GM15510 (cell line): Measurements from ENCODE around the gene DNAH14.

Experiments used
- POLR2A ChIP-seq: IDR thresholded peaks from 3 replicates; pipeline ENCODE4 v1.6.1; 2011; ENCODE audit warnings: borderline replicate concordance; ENCODE audit not compliant: insufficient read length; ENCODE audit errors: extremely low read depth

DNAH14 gene

DNA sequence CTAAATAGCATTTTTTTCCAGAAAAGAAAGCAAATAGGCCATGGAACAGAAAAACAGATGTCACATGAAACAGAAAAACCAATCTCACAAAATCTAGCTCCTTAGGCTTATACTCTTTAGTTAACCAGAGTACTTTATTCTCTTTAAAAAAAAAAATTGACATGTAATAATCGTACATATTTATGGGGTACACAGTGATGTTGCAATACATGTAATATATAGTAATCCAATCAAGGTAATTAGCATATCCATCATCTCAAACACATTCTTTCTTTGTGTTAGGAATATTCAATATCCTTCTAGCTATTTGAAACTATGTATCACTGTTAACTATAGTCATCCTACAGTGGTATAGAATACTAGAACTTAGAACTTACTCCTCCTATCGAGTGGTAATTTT lies 478.3 kb downstream of the DNAH14 start:
- no peak for TF ChIP-seq POLR2A

DNA sequence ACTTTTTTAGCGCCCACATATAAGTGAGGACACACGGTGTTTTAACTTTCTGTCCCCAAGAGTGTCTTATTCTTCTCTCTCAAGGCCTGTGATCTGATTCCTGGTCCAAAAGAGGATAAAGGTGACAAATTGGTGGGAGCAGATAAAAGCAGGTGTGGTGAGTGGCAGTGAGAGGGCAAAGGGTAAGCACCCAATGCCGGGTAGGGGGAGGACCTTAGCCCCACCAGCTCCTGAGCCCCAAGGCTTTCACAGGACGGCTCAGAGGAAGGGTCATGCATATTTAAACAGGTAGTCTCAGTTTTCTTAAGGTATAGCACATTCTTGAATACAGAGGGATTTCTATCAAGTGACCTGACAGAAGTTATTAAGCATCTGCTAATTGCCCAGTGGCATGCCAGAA lies 478.8 kb downstream of the DNAH14 start:
- TF ChIP-seq POLR2A, result no peak

DNA sequence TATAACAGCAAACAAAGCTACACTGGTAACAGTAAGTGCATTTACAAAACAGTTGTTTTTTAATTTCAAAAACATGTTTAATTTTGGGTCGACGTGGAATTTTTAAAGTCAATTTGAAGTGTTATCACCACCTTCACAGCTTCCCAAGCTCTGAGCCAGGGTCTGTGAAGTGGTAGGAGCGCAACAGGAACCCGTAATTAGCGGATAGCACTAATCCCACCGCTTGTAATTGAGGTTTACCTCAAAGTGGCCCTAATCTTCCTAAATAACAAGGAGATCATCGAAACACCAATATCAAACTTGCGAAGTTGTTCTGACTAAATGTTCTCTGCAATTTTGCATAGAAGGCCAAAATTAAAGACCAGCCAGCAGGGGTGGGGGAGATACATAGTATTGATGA lies 479.6 kb downstream of the DNAH14 start:
- TF ChIP-seq POLR2A, result no peak

DNA sequence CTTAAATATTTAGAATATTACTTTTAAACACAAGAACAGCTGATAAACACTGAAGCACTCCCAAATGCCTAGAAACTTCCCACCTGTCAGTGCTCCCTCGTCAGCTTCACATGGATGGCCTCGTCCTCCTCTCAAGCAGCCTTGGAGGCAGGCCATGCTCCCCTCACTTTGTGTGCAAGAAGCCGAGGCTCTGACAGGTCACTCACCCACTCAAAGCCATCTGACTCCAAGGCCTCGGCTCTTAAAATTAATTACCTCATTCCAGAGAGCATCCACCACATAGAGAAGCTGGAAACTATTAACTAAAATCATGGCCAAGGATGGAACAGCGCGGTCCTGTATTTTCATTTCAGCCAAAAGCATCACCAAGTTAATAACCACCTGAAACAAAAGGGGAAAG lies 480.6 kb downstream of the DNAH14 start:
- no peak for TF ChIP-seq POLR2A

DNA sequence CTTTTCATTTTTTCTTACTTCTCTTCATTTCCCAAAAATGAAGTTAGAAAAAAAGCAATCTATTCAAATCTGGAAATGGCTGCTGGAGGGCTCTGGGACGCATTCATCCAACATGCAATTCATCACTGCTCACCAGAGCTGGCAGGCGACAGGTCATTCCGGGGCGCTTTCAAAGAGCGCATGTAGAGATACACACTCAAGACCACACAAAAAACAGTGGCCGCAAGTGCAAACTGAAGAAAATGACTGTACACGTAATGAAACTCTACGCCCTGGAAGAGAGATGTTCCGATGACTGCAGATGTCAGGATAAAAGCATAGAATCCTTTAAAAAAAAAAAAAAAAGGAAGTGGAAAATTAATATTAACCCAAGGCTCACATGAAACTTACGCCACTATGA lies 482.8 kb downstream of the DNAH14 start:
- TF ChIP-seq POLR2A, result no peak

DNA sequence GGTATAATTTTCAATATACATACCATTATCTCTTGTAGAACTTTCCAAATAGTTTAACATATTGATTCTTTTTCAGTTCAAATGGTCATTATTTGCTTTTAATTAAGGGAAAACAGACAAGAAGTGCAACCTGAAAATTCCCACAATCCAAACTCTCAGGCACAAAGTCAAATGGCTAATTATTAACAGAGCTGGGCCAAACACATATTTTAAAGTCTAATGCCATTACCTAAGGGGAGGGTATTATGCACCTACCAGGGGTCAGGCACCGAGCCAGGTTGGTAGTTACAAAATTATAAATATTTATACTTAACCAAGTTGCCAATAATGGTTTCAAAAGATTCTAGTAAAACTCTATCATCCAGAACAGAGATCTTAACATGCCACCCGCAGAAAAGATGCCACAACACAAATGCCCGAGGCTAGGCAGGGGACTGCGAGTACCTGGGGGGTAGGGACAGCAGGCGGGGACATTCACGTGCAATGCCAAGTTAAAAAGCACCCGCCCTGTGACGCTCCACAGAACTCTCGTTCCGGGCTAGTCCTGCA lies 483.4 kb downstream of the DNAH14 start:
- TF ChIP-seq POLR2A, result no peak

DNA sequence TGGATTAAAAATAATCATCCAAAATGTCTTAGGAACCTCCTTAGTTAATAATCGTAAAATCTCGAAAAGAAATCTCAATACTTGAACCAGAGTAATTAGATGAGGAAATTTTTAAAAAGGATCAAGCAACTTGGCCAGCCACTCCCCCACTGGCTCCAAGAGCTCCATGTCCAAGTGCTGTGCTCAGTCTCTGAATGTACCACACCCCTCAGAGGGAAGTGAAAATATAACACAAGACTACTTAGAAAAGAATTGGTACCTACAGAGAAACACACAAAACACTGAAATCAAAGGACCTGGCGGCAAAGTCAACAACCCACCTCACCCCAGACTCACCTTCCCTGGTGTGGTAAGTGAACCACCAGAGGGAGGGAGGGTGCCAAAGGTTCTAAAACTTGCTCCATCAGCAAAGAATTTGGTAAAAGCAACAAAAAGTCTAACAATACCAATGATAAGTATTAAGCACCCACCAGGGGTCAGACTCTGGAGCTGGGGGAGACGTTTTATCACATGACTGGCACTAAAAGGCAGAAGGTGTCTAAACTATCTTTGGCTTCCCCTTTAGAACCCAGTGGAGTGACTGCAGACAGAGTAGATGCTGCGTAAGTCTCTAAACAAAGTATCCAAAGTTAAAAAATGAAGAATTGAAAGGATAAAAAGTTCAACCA lies 484.4 kb downstream of the DNAH14 start:
- TF ChIP-seq POLR2A, result no peak

DNA sequence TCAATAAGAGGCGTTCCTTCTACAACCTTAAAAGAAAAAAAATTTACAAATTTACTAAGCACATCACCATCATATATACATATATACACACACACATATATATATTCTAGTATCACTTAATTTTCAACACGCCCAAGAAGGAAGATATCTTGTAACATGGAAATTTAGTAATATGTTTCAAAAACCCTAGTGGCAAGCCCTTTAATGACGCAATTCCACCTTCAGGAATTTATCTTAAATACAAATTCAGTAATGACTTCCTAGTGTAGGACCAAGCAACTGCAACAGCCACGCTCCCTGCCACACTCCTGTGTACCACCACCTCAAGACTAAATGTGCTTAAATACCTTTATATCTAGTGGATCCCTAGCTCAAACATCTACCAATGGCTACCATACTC lies 485.8 kb downstream of the DNAH14 start:
- TF ChIP-seq POLR2A, result no peak

DNA sequence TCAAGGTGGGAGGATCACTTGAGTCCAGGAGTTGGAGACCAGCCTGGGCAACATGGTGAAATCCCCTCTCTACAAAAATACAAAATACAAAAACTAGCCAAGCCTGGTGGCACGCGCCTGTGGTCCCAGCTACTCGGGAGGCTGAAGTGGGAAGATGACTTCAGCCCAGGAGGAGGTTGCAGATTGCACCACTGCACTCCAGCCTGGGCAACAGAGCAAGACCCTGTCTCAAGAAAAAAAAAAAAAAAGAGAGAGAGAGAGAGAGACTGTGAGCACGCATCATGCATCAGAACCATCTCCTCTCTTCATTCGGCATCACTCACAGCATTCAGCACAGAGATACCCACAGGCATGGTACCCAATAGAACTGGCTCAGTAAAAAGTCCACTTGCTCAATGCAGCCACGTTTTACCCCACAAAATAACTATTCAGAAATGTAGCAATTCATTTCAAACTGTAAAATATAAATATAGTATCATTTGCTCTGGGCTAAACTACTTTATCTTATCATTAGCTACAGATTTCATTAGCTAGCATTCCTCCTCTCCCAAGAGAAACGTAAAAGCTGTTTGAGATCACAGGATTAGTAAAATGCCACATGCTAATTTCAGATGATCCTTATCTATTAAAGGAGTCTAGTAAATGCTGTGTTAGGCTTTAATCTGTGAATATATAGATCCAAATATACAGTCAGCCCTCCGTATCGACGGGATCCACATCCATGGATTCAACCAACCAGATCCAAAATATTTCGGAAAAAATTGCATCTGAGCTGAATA lies 486.7 kb downstream of the DNAH14 start:
- TF ChIP-seq POLR2A, result no peak

DNA sequence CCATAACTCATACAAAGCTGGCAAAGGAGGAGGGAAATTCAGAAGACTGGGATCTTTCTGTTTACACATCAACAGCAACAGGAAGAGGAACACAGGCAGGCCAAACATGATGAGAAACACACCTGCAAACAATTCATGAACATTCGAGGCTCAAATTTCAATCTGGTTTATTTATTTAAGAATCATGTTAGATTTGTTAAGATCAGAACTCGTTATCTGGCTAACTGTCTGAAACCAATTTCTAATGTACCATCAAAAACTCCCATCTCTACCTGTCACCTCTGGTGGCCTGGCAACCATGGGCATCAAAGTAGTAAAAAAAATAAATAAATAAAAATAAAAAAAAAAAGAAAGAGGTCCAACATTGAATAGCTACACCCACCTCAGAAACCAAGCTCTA lies 488.6 kb downstream of the DNAH14 start:
- TF ChIP-seq POLR2A, result no peak

DNA sequence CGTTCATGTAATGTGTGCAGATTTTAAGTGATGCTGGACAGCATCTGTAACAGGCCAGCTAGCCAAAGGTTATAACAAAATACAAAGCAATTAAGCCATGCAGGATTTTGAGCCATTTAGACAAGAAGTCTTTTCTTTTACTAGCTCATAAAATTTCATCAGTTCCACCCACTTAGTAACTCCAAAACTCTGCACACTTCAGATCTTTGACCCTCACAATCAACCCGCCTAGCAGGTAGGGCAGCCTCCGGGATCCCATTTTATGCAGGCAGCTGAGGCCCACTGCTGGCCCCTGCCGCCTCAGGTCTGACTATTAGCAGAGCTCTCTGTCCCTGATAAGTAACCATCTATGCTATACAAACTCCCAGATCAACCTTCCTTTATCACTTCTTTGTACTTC lies 489.1 kb downstream of the DNAH14 start:
- TF ChIP-seq POLR2A, result no peak

DNA sequence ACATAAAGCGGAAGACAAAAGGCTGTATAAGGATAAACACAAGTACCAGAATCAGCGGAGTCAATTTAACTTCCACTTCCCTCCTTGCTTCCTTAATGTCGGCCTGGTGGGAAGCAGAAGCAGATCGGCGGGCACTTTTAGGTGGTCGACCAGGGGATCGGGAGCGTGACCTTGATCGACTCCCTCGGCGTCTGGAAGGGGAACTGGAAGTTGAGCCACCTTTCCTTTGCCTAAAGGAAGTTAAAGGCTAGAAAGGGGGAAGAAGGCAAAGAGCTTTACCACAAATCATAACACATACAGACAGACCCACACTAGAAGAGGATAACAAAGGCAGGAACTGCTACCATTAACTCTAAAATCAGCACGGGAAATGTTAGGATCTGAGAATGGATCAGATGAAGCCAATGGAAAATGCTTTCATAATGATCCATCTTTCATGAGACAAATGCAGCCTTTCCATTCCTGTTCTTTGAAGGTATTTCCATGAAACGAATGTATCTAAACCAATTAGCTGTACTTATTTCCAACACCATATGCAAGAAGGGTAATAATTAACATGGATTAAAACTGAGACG lies 492.6 kb downstream of the DNAH14 start:
- TF ChIP-seq POLR2A, result no peak

DNA sequence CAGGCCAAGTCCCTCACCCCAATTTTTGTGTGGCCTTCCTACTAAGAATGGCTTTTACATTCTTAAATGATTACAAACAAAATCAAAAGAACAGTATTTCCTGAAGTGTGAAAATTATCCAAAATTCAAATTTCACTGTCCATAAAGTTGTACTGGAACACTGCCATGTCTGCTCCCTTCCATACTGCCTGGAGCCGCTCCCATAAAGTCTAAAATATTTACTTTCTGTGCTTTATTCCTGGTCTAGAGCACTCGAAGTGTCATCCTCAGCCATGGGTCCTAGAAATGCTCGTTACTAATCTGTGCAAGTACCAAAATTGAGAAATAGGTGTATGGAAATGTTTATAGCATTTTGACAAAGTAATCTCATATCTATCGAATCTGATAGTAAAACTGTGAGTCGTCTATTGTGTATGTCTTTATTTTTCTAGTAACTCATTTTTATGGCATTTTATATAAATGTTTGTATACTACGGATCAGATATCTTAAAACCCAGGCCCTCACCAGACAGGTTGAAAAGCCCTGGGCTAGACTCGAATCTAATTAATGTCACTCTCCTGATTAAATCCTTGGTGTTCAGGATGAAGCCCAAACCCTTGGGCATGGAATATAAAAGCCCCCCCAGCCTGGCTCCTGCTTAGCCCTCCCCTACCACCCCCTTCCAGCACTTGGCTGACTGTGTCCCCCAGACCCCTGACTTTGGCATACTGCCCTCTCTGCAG lies 493.5 kb downstream of the DNAH14 start:
- TF ChIP-seq POLR2A, result no peak

DNA sequence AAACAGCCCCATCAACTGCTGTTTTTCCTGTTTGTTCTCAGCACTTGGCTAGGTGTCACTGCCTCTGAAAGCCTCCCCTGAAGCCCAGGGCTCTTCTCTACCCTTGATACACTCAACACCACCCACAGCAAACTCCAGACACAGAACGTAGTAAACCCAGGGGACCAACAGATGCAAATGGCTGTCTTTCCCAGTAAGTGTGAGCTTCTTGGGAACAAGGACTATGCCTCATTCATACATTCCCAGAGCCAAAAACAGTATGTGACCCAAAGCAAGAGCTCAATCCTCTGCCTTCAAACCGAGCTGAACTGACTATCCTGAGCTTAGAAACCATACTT lies 494.0 kb downstream of the DNAH14 start:
- TF ChIP-seq POLR2A, result no peak

DNA sequence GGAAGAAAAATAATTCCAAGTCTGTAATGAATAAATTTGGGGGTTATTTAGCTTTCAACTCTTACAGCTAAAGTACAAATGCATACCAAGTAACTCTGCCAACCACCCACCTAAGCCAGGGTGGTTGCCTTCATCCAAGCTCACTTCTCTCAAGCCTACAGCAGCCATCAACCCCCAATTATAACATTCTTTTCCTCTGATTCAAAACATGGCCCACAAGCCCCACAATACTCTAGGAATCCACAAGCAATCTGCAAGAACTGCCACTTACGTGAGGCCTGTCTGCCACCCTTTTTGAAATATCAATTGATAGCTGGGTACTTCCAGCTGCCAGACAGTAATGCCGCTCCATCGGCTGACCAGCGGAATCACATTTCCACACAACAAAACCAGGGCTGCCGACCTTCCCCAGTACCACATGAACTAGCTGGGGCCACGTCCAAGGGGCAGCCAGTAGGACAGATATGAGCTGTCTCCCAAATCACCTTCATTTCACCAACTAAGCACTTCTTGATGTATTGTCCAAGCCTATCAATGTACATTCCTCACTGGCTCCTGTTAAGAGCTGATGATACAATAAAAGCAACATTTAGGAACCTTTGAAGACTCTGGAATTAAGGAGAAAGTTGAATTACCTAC lies 495.2 kb downstream of the DNAH14 start:
- TF ChIP-seq POLR2A, result no peak
